ENCODE data around the gene FAM117A. TPM values are rescaled to one million over a fixed set of nuclear protein-coding genes. Genes with fewer than 3 reads are reported as not detected.

The FAM117A gene
- total and polyA plus RNA-seq, 10 of the 15 experiments (the other 5 are each of a cell fraction or from before 2014, with no cell fraction given): 2.1 to 29.6 (median 20.0) TPM

- TF ChIP-seq E4F1 (IDR thresholded peaks at IDR 0.05; ENCODE audit: borderline replicate concordance, partially characterized antibody) (peak; percentile 61), TCF12 (IDR thresholded peaks at IDR 0.05; ENCODE audit: low read depth, low read length) (peak; percentile 75), CHD2 (IDR thresholded peaks at IDR 0.05; ENCODE audit: borderline replicate concordance, low read depth, low read length) (no peak), RAD21 (IDR thresholded peaks at IDR 0.05; ENCODE audit: insufficient read depth, low read depth, low read length) (no peak), IRF4 (IDR thresholded peaks at IDR 0.05; ENCODE audit: low read depth, low read length) (0 out of 2 replicates have a peak, but pooled peaks have one; percentile 27), NBN (IDR thresholded peaks at IDR 0.05) (peak; percentile 99), HDAC2 (IDR thresholded peaks at IDR 0.05) (peak; percentile 71; the same call in 1 of the 2 replicates), STAT3 (IDR thresholded peaks at IDR 0.05; ENCODE audit: low read depth, low read length) (no peak), HCFC1 (IDR thresholded peaks at IDR 0.05; ENCODE audit: low read length) (peak; percentile 16; the same call in 1 of the 2 replicates), YY1 (IDR thresholded peaks at IDR 0.05; ENCODE audit: low read depth, low read length) (peak; percentile 74), ZSCAN29 (IDR thresholded peaks at IDR 0.05) (no peak), EP300 (IDR thresholded peaks at IDR 0.05; ENCODE audit: borderline replicate concordance in 1 of 2, control insufficient read depth in 1 of 2, low read depth in 2 of 2, low read length in 2 of 2) (0 out of 4 replicates have a peak, but pooled peaks of 1 of the 2 experiments have one; percentile 51), JUND (IDR thresholded peaks at IDR 0.05; ENCODE audit: low read depth, low read length) (0 out of 2 replicates have a peak, but pooled peaks have one; percentile 20), MLLT1 (IDR thresholded peaks at IDR 0.05) (peak; percentile 78; the same call in 1 of the 2 replicates), ZNF622 (IDR thresholded peaks at IDR 0.05) (no peak), RELA (IDR thresholded peaks at IDR 0.05; ENCODE audit: borderline replicate concordance, partially characterized antibody) (peak; percentile 31), SIN3A (IDR thresholded peaks at IDR 0.05; ENCODE audit: low read depth, low read length) (peak; percentile 55; the same call in 1 of the 2 replicates), KLF5 (IDR thresholded peaks at IDR 0.05; ENCODE audit: partially characterized antibody) (peak; percentile 45), RFX5 (IDR thresholded peaks at IDR 0.05; ENCODE audit: low read depth, low read length) (no peak), MEF2A (IDR thresholded peaks at IDR 0.05; ENCODE audit: insufficient read depth, low read depth, low read length) (peak; percentile 48; the same call in 1 of the 2 replicates), ZNF687 (IDR thresholded peaks at IDR 0.05) (peak; percentile 37; the same call in 1 of the 2 replicates), NRF1 (conservative IDR thresholded peaks at IDR 0.05; ENCODE audit: low read depth, low read length) (peak; percentile 49), TCF7 (IDR thresholded peaks at IDR 0.05; ENCODE audit: borderline replicate concordance) (no peak)
These were observed 85.7 kb downstream of the FAM117A start, which contains the start of gene SPOP (continued) for GRCh38 chr17:49677933-49678847.

All from GM12878 (cell line).